Dedifferentiated amniotic fluid mesenchymal stem cell (primary cell): Measurements from ENCODE around the gene SMARCAL1.
"Not testable (repeated sequence)": the region's sequence is repeated elsewhere in the genome, so short reads cannot be mapped to it uniquely, and the experiment has no call there.

ENCODE experiments used
- DNase-seq: peaks from one replicate; pipeline ENCODE4 v3.0.0-alpha.2; 2016; ENCODE audit errors: extremely low spot score

The SMARCAL1 gene

GRCh38 chr2:216502381-216503158 lies 90.3 kb downstream of the SMARCAL1 start:
- no peak for DNase-seq

GRCh38 chr2:216503159-216503629 lies 90.9 kb downstream of the SMARCAL1 start:
- no peak for DNase-seq

GRCh38 chr2:216503697-216504375 lies 91.6 kb downstream of the SMARCAL1 start:
- no peak for DNase-seq

GRCh38 chr2:216504376-216504762 lies 92.1 kb downstream of the SMARCAL1 start:
- DNase-seq = no peak

- no peak for DNase-seq
These were observed 93.1 kb downstream of the SMARCAL1 start for GRCh38 chr2:216505133-216506106.

GRCh38 chr2:216507220-216508160 lies 95.2 kb downstream of the SMARCAL1 start:
- no peak for DNase-seq

GRCh38 chr2:216508229-216508628 lies 95.9 kb downstream of the SMARCAL1 start:
- DNase-seq = no peak

GRCh38 chr2:216516730-216517350 lies 104.6 kb downstream of the SMARCAL1 start:
- DNase-seq = peak; percentile 70

- DNase-seq = no peak
These were observed 105.4 kb downstream of the SMARCAL1 start for GRCh38 chr2:216517447-216518225.

- not testable (repeated sequence) for DNase-seq
These were observed 106.4 kb downstream of the SMARCAL1 start for GRCh38 chr2:216518566-216519119.

- peak; percentile 87 for DNase-seq
These were observed 107.0 kb downstream of the SMARCAL1 start for GRCh38 chr2:216519154-216519762.

- no peak for DNase-seq
These were observed 107.8 kb downstream of the SMARCAL1 start for GRCh38 chr2:216520112-216520511.

GRCh38 chr2:216522892-216523502 lies 110.7 kb downstream of the SMARCAL1 start:
- no peak for DNase-seq

GRCh38 chr2:216525972-216526371 lies 113.7 kb downstream of the SMARCAL1 start:
- no peak for DNase-seq

GRCh38 chr2:216526939-216527338 lies 114.7 kb downstream of the SMARCAL1 start:
- no peak for DNase-seq

- no peak for DNase-seq
These were observed 115.3 kb downstream of the SMARCAL1 start for GRCh38 chr2:216527600-216527999.

- DNase-seq = no peak
These were observed 120.3 kb downstream of the SMARCAL1 start for GRCh38 chr2:216532562-216532961.
